HUES6 (cell line): Measurements from ENCODE around the gene NTM.

Experiments used
- H3K27ac ChIP-seq: 2 replicates; pipeline ENCODE4 v1.7.0; 2013; ENCODE audit warnings: low read depth, mild to moderate bottlenecking, low read length, inconsistent platforms
- H3K27me3 ChIP-seq: 2 replicates; pipeline ENCODE4 v1.6.1; 2013; ENCODE audit warnings: low read length; ENCODE audit not compliant: control insufficient read depth, insufficient read depth
- H3K36me3 ChIP-seq: 2 replicates; pipeline ENCODE4 v1.6.1; 2013; ENCODE audit warnings: low read length; ENCODE audit not compliant: control insufficient read depth, insufficient read depth
- H3K4me1 ChIP-seq: 2 replicates; pipeline ENCODE4 v1.6.1; 2013; ENCODE audit warnings: low read length; ENCODE audit not compliant: control insufficient read depth, insufficient read depth
- H3K4me3 ChIP-seq: 2 replicates; pipeline ENCODE4 v1.5.1; 2013; ENCODE audit warnings: low read depth, low read length
- H3K9ac ChIP-seq: one replicate; pipeline ENCODE4 v1.6.1; 2013; ENCODE audit warnings: mild to moderate bottlenecking, low read length
- H3K9me3 ChIP-seq: 2 replicates; pipeline ENCODE4 v1.6.1; 2013; ENCODE audit warnings: low read depth, low read length; ENCODE audit not compliant: control insufficient read depth, insufficient read depth

The NTM gene

DNA sequence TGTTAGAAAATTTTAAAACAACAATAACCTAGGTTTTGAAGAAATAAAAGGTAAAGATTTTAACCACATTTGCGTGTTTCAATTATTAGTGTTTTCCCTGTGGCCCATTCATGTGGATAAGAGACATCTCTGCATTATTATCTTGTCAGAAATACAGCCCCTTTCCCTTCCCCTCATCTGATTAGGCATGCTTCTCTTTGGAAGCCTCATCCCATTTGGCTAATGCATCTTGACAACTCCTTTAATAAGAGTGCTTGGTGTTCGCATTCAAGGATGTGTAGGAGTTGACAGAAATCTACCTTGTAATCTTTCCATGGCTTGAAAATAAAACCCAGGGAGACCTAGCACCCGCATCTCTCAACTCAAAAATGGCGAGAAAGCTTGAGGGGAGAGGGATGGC lies 635.5 kb downstream of the NTM start:
- no peaks in the 10 kb centered on the region for H3K27me3 ChIP-seq
- H3K27ac ChIP-seq = no peak overlapping the region
- H3K9ac ChIP-seq = no peak overlapping the region
- no peaks in the 10 kb centered on the region for H3K36me3 ChIP-seq
- H3K4me3 ChIP-seq = no peak overlapping the region
- no peaks in the 10 kb centered on the region for H3K9me3 ChIP-seq
- peaks cover 35% of the 10 kb centered on the region for H3K4me1 ChIP-seq

DNA sequence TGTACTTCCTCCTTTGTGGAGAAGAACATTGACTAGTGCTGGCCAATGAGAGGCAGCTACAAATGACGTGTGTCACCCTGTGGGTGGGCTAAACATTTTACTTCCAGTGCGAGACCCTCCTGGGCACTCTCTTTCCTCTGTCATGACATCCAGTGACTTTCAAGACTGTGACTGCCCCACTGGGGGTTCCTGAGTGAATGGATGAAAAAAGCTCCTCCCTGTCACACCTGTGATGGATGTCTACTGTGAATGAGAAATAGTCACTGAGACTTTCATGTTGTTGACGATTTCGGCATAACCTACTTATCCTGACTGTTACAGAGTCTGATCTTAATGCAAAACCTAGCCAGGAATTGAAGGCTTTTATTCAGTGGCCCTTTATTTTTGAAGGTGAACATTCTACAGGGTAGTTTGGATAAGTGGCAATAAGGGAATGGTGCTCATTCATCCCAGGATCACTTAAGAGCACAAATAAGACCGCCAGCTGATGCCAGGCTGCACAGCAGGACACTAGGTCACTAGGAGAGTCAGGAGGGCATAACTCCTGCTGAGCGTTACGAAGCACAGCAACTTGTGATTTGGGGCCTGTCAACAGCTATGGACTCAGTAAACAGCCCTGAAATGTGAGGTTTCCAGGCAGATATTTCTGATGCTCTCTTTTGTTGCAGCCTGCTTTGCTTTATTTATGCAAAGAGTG lies 636.6 kb downstream of the NTM start:
- no peak overlapping the region for H3K9ac ChIP-seq
- no peaks in the 10 kb centered on the region for H3K36me3 ChIP-seq
- no peak overlapping the region for H3K27ac ChIP-seq
- no peaks in the 10 kb centered on the region for H3K27me3 ChIP-seq
- no peak overlapping the region for H3K4me3 ChIP-seq
- H3K4me1 ChIP-seq = peaks cover 35% of the 10 kb centered on the region
- H3K9me3 ChIP-seq = no peaks in the 10 kb centered on the region

DNA sequence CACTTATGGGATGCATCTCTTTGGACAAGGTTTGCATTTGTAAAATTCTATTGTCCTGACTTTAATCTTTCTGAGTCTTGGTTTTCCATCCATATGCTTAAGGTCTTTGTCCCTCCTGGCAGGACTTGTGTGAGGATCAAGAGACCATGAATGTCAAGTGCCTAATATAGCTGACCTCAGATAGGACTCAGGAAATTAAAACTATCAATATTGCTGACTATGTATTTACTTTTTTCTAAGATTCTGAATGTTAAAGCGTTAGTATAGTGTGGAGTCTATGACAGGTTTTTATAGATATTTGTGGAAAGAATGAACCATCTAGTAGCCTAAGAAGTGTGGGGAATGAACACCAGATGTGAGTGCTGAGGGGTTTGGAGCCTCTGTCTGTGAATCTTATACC lies 637.8 kb downstream of the NTM start:
- Histone ChIP-seq H3K9ac (no peak overlapping the region), H3K4me3 (no peak overlapping the region), H3K27me3 (no peaks in the 10 kb centered on the region), H3K36me3 (no peaks in the 10 kb centered on the region), H3K9me3 (no peaks in the 10 kb centered on the region), H3K4me1 (peaks cover 35% of the 10 kb centered on the region), H3K27ac (no peak overlapping the region)

DNA sequence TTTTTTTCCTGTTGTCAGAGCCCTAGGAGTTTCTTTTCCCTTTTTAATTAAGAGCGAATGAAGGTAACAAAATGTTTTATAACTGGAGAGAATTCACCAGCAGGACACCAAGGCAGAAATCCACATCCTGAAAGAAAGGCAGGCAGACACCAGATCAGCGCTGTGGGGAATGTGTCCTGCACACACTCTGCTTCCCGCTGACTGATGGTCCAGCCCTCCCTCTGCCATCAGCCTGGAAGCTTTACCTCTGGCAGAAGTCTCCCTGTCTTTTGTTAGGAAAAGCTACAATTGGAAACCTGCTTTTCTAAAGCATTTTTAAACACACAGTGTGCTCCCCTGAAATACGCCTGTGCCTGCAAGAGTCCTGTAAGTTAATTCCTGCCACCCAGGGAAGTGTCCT lies 638.5 kb downstream of the NTM start:
- H3K4me1 ChIP-seq = peaks cover 29% of the 10 kb centered on the region
- no peaks in the 10 kb centered on the region for H3K27me3 ChIP-seq
- no peak overlapping the region for H3K27ac ChIP-seq
- no peak overlapping the region for H3K4me3 ChIP-seq
- H3K9me3 ChIP-seq = no peaks in the 10 kb centered on the region
- no peak overlapping the region for H3K9ac ChIP-seq
- no peaks in the 10 kb centered on the region for H3K36me3 ChIP-seq

DNA sequence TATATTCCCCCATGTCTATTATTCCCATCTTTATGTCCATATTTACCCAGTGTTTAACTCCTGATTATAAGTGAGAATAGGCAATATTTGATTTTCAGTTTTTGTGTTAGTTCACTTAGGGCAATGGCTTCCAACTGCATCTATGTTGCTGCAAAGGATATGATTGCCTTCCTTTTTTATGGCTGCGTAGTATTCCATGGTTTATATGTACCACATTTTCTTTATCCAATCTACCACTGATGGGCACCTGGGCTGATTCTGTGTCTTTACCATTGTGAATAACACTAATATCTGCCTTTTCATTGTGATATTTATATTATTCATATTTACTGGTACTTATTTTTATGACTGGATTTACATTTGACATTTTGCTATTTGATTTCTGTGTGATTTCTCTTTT lies 649.6 kb downstream of the NTM start:
- H3K9ac ChIP-seq = no peak overlapping the region
- no peaks in the 10 kb centered on the region for H3K36me3 ChIP-seq
- H3K4me1 ChIP-seq = peaks cover 6% of the 10 kb centered on the region; the same call in 1 of the 2 replicates
- H3K4me3 ChIP-seq = no peak overlapping the region
- no peak overlapping the region for H3K27ac ChIP-seq
- H3K9me3 ChIP-seq = 0 out of 2 replicates have a peak, but pooled peaks cover 3% of the 10 kb centered on the region
- H3K27me3 ChIP-seq = no peaks in the 10 kb centered on the region

DNA sequence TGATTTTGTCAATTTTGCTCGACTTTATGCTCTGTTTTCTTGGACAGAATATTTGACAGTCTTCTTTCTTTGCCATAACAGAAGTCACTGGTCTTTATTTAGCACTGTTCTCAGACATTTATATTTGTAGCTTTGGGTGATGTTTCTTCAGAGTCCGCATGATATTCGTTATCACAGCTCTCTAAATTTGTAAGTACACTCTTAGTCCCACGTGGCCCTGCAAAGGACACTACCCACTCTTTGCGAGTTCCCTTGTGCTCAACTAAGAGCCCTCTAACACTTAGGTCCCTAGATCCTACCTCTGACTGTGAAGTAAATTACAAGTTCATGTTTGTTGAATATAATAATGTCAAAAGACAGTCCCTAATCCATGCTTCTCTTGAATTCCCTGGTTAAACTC lies 651.9 kb downstream of the NTM start:
- H3K36me3 ChIP-seq = no peaks in the 10 kb centered on the region
- H3K27ac ChIP-seq = no peak overlapping the region
- peaks cover 13% of the 10 kb centered on the region; the same call in 1 of the 2 replicates for H3K4me1 ChIP-seq
- H3K9ac ChIP-seq = no peak overlapping the region
- no peaks in the 10 kb centered on the region for H3K27me3 ChIP-seq
- H3K9me3 ChIP-seq = 0 out of 2 replicates have a peak, but pooled peaks cover 3% of the 10 kb centered on the region
- no peak overlapping the region for H3K4me3 ChIP-seq

DNA sequence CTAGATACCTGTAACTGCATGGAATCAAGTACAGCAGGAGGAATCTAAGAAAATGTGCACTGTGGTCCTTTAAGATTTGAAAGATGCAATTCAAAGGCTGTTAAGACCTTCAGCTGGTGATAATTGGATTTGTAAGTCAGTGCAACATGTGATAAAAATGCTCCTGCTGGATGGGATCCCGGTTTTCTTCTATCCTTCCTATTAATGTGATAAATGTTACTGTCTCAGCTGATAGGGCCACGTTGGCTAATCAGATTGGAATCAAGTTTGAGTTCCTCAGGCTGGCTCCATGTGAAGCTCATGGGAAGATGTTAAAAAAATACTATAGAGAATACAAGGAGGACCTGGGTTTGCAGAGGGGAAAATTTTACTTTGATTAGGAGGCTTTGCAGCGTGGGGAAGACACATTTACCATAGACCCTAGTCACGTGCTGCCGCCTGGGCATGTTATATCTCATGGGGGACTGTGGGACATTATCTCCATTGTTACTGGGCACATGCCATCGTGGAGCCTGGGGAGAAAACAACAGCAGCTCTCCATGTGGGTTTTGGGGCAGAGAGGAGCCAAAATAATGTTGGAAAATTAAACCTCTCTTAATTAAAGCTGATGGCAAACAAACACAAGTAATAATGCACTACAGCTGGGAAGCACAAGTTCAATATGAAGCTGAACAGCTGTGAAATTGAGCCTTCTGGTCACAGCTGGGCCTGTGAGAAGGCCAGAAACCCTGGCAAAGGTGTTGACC lies 652.5 kb downstream of the NTM start:
- no peak overlapping the region for H3K27ac ChIP-seq
- H3K9ac ChIP-seq = no peak overlapping the region
- H3K27me3 ChIP-seq = no peaks in the 10 kb centered on the region
- no peak overlapping the region for H3K4me3 ChIP-seq
- 0 out of 2 replicates have a peak, but pooled peaks cover 3% of the 10 kb centered on the region for H3K9me3 ChIP-seq
- no peaks in the 10 kb centered on the region for H3K36me3 ChIP-seq
- peaks cover 13% of the 10 kb centered on the region; the same call in 1 of the 2 replicates for H3K4me1 ChIP-seq

DNA sequence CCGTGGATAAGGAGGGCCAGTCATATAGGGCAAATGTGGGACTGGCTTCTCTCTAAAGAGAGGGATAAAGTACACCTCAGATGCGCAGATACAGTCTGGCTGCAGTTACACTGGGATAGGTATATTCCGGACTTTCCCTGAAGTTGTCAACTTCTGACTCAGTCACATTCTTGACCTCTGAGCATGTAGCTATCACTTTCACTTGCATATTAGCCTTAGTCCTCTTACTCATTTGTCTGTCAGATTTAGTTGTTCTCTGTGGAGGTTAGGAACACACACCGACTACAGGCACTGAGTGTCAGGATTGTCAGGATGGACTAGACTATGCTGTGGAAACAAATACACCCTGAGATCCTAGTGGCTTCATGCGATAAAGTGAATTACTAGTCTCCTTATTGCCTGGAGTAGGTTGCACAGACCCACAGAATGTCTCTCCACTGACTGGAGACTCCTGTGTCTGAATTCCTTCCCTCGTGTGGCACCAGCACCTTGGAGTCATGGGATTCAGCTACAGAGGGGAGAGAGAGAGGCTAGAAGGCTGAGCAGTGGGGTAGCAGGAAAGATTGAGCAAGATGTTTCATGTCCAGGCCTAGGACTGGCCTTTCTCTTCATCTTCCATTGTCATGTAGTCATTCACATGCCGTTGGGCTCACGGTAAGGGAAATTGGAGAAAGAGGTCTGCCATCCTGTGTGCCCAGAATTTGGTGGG lies 654.3 kb downstream of the NTM start:
- H3K4me3 ChIP-seq = no peak overlapping the region
- 0 out of 2 replicates have a peak, but pooled peaks cover 3% of the 10 kb centered on the region for H3K9me3 ChIP-seq
- no peak overlapping the region for H3K27ac ChIP-seq
- H3K4me1 ChIP-seq = peaks cover 16% of the 10 kb centered on the region
- no peaks in the 10 kb centered on the region for H3K36me3 ChIP-seq
- no peak overlapping the region for H3K9ac ChIP-seq
- no peaks in the 10 kb centered on the region for H3K27me3 ChIP-seq

DNA sequence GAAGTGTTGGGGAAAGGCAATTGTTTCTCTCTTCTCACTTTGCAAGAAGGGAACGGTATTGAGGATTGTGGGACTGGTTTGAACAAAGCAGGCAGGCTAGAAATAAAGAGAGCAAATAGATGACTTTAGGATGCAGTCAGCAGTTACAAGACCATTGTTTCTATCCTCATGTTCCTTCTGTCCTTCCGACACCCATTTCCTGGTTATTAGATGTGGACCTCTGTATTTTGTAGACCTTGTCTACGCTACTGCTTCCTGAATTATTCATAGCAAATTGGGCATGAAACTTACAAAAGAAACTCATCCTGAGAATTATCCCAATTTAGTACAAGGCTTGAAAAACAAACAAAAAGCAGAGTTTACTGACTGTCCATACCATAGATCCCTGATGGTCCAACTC lies 656.3 kb downstream of the NTM start:
- Histone ChIP-seq H3K27me3 (no peaks in the 10 kb centered on the region), H3K27ac (no peak overlapping the region), H3K4me1 (peaks cover 16% of the 10 kb centered on the region), H3K9ac (no peak overlapping the region), H3K9me3 (no peaks in the 10 kb centered on the region), H3K36me3 (no peaks in the 10 kb centered on the region), H3K4me3 (no peak overlapping the region)

DNA sequence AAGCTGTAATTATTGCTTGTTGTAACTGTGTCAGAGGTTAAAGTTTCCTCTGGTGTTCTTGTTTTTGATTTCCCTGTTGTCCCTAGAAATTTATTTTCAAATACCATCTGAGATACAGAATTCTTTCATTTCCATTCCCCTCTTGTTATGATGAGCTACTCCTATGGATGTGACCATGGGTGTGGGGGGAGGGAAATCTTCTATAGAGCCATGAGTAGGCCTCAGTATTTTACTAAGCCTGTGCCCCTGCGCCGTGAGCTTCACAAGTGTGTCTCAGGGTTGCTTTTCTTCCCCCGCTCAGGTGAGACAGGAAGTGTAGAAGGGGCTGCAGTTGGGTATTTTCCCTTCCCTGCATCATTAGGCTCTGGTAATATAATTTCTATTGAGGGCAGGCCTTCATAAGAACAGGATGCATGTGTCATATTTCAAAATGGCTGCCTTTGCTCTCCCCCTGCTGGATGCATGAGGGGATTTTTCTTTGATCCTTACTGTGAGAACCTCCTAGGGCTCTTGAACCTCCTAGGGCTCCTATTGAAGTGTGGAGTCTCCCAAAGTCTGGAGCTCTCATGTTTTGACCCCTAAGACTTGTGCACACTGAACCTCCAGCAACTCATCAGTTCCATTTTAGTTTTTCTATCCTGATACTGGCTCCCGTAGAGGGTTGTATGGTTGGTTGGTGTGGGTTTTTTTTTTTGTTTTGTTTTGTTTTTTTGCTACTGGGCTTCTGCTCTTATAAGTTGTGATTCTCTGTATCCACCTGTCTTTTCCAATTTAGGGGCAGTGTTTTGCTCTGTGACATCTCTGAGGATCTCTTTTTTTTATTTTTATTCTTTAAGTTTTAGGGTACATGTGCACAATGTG lies 658.2 kb downstream of the NTM start:
- no peak overlapping the region for H3K27ac ChIP-seq
- H3K4me1 ChIP-seq = peaks cover 16% of the 10 kb centered on the region
- no peak overlapping the region for H3K9ac ChIP-seq
- no peaks in the 10 kb centered on the region for H3K36me3 ChIP-seq
- no peaks in the 10 kb centered on the region; the same call in 1 of the 2 replicates for H3K27me3 ChIP-seq
- no peaks in the 10 kb centered on the region for H3K9me3 ChIP-seq
- H3K4me3 ChIP-seq = no peak overlapping the region
